Activated CD8-positive, alpha-beta memory T cell treated with anti-CD3 and anti-CD28 coated beads for 4 hours (primary cell): ENCODE results near the gene SDR42E1.
"Not testable (repeated sequence)": the region's sequence is repeated elsewhere in the genome, so short reads cannot be mapped to it uniquely, and the experiment has no call there.

Experiments used
- DNase-seq, 2 donors: peaks; one replicate each; pipeline ENCODE4 v3.0.0-alpha.2; 2020; ENCODE audit warnings: low read depth in 2 of 2

The SDR42E1 gene

GRCh38 chr16:82005027-82005830 is 6.0 kb downstream of the SDR42E1 start:
- no peak for DNase-seq

DNA sequence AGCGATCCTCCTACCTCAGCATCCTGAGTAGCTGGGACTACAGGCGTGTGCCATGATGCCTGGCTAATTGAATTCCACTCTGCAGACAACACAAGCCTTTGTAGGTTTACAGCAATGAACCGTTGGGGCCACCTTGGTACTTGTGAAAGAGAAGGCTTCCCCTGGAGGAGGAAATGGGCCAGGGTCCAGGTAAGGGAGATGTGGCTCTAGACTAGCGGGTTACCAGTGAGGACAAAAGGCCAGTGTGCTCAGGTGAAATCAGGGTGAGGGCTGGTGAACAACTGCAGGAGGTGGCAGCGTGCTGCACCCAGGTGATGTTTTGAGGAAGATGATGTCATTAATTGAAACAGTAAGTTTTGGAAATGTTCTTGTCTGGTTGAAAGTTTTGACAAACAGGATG is 6.7 kb downstream of the SDR42E1 start:
- DNase-seq = no peak

- DNase-seq = no peak
Observed at GRCh38 chr16:82002831-82003230, 8.4 kb downstream of the SDR42E1 start.

GRCh38 chr16:81997738-81998137 is 13.5 kb downstream of the SDR42E1 start:
- DNase-seq = no peak

GRCh38 chr16:81996664-81997509 is 14.4 kb downstream of the SDR42E1 start:
- DNase-seq = no peak

GRCh38 chr16:81995651-81996050 is 15.6 kb downstream of the SDR42E1 start:
- no peak for DNase-seq

- DNase-seq = no peak
Observed at GRCh38 chr16:81994485-81994884, 16.8 kb downstream of the SDR42E1 start.

DNA sequence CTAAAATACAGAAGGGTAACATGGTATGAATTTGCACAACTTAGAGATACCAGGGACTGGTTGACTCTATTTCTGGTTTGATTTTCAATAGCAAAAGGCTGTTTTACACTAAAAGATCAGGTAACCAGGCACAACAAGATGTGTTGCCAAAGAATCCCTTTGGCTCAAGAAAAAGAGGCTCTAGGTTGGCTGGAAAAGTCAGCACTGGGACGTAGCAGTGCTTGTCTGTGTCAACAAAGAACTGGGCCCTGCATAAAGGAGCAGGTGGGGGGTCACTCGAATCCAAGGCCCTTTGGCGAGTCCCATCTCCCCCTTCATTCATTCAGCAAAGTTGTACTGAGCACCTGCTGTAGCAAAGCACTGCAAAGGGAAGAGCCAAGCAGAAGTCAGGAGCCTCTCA is 18.4 kb downstream of the SDR42E1 start:
- no peak for DNase-seq

- DNase-seq = no peak
Observed at GRCh38 chr16:81987706-81988105, 23.6 kb downstream of the SDR42E1 start.

GRCh38 chr16:81987121-81987520 is 24.1 kb downstream of the SDR42E1 start:
- no peak for DNase-seq

- not testable (repeated sequence) for DNase-seq
Observed at GRCh38 chr16:81977335-81977942, 33.8 kb downstream of the SDR42E1 start.

DNA sequence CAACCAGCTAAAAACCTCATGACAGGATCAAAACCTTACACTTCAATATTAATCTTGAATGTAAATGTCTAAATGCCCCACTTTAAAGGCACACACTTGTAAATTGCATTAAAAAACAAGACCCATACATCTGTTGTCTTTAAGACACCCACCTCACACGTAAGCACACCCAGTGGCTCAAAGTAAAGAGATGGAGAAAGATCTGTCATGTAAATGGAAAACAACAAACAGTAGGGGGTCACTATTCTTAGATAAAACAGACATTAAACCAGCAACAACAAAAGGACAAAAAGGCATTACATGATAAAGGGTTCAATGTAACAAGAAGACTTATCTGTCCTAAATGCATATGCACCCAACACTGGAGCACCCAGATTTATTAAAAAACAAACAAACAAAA is 35.6 kb downstream of the SDR42E1 start:
- no peak for DNase-seq

DNA sequence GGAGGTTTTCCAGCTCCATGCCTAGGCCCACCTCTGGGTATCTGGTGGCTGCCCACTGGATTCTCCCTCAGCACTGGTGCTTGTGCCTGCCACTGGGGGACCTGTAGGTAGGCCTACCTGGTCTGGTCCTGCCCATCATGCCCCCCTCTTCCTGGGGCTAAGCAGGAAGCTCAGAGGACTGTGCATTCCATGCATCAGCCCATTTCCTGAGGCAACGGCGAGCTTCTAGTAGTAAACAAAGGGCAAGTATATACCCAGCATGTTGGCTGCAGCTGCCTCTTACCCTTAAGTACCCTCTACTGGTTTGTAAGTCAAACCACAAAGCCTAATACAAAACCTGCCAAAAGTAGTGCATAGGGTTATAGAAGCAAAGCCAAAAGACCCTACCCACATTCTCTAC is 37.5 kb downstream of the SDR42E1 start:
- DNase-seq = no peak

- DNase-seq = no peak
Observed at GRCh38 chr16:81971853-81972252, 39.4 kb downstream of the SDR42E1 start.

GRCh38 chr16:81967358-81967757 is 43.9 kb downstream of the SDR42E1 start:
- DNase-seq = no peak

DNA sequence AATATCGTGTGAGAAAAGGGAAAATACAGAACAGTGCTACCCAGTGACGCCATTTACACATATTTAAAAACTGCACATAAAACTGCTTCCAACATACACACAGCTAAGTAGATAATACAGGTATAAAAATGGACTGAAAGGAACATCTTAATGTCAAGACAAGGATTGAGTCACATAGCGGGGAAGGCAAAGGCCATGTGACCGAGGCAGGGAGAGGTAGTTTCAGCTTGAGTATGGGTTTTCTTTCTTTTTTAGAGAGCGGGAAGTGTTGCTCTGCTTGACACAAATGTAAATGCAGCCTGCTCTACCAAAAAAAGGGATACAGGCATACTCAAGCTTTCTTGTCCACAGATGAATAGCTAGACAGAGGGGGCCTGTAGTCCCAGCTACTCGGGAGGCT is 46.5 kb downstream of the SDR42E1 start:
- no peak for DNase-seq

GRCh38 chr16:81956213-81956948 is 54.9 kb downstream of the SDR42E1 start:
- no peak for DNase-seq

DNA sequence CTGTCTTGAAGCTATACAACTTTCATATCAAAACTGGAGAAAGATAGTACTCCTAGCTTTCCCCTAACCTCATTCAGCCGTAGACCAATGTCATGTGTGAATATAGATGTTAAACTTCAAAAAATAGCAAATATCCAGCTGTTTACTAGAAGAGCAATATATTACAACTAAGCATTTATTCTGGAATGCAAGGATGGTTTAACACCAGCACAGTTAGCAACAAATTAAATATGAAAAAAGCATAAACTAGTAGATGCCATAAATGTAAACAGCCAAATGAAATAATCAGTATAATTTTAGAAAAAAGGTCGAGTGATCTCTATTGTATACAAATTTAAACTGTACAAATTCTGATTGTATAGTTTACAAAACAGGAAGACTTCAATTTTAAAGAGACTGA is 59.7 kb downstream of the SDR42E1 start:
- DNase-seq = no peak

DNA sequence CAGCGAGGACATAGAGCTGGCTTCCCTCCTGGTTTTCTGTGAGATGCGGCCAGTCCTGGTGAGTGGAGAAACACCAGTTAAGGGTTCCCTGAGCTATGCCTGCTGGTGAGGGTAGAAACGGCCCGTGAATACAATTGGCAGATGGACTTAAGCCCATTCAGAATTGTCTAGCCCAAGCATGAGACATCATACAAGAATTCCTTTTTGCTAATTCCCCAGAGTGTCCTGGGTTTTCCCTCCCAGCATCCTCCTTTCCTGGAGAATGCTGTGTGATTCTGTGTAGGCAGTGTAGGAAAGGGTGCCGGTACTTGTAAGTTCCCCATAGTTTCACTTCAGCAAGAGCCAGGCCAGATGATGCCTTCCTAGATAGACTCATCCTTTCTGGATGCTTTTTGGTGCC is 65.1 kb downstream of the SDR42E1 start:
- DNase-seq = no peak

- DNase-seq = no peak
Observed at GRCh38 chr16:81945665-81946064, 65.6 kb downstream of the SDR42E1 start.

GRCh38 chr16:81942007-81942601 is 69.2 kb downstream of the SDR42E1 start:
- DNase-seq = no peak
